ENCODE results near the gene UBR1. TPM values are rescaled to one million over a fixed set of nuclear protein-coding genes. Genes with fewer than 3 reads are reported as not detected.

The UBR1 gene
- total RNA-seq, 1 experiment from 2014 or later = 23.2 TPM

DNA sequence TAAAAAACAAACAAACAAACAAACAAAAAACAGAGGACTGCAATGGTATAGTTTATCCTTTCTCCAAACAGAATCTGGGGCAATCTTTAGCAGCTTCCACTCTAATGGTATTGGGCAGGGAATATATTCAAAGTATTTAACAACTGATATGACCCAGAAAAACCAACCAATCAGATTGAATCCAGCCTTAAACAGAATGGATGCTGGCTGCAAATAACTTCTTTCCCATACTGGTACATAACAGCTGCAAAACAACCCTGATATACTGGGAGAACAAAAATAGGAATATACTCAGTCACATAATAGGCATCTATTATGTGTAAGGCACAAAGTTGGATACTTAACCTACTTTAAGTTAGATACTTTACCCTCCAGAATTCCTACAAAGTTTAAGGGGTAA, 49.1 kb downstream of the UBR1 start:
- in situ Hi-C loops (cut with HindIII; ENCODE audit: low pct_unique_long_range_greater_than_20kb, low sequenced_read_pairs) (no loop called here), intact Hi-C loops (cut with micrococcal nuclease; ENCODE audit: unreplicated experiment) (no loop called here)
- TF ChIP-seq, protein P1, sequence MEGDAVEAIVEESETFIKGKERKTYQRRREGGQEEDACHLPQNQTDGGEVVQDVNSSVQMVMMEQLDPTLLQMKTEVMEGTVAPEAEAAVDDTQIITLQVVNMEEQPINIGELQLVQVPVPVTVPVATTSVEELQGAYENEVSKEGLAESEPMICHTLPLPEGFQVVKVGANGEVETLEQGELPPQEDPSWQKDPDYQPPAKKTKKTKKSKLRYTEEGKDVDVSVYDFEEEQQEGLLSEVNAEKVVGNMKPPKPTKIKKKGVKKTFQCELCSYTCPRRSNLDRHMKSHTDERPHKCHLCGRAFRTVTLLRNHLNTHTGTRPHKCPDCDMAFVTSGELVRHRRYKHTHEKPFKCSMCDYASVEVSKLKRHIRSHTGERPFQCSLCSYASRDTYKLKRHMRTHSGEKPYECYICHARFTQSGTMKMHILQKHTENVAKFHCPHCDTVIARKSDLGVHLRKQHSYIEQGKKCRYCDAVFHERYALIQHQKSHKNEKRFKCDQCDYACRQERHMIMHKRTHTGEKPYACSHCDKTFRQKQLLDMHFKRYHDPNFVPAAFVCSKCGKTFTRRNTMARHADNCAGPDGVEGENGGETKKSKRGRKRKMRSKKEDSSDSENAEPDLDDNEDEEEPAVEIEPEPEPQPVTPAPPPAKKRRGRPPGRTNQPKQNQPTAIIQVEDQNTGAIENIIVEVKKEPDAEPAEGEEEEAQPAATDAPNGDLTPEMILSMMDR (IDR thresholded peaks at IDR 0.05) = no peak
- TF ChIP-seq, protein P2, sequence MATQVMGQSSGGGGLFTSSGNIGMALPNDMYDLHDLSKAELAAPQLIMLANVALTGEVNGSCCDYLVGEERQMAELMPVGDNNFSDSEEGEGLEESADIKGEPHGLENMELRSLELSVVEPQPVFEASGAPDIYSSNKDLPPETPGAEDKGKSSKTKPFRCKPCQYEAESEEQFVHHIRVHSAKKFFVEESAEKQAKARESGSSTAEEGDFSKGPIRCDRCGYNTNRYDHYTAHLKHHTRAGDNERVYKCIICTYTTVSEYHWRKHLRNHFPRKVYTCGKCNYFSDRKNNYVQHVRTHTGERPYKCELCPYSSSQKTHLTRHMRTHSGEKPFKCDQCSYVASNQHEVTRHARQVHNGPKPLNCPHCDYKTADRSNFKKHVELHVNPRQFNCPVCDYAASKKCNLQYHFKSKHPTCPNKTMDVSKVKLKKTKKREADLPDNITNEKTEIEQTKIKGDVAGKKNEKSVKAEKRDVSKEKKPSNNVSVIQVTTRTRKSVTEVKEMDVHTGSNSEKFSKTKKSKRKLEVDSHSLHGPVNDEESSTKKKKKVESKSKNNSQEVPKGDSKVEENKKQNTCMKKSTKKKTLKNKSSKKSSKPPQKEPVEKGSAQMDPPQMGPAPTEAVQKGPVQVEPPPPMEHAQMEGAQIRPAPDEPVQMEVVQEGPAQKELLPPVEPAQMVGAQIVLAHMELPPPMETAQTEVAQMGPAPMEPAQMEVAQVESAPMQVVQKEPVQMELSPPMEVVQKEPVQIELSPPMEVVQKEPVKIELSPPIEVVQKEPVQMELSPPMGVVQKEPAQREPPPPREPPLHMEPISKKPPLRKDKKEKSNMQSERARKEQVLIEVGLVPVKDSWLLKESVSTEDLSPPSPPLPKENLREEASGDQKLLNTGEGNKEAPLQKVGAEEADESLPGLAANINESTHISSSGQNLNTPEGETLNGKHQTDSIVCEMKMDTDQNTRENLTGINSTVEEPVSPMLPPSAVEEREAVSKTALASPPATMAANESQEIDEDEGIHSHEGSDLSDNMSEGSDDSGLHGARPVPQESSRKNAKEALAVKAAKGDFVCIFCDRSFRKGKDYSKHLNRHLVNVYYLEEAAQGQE (IDR thresholded peaks at IDR 0.05; ENCODE audit: insufficient read depth in 1 of 2, low read depth in 2 of 2, low read length in 1 of 2) = no peak
- TF ChIP-seq SIN3A (IDR thresholded peaks at IDR 0.05; ENCODE audit: borderline replicate concordance, insufficient read depth, low read depth, low read length) = no peak
- TF ChIP-seq TCF7L2 (IDR thresholded peaks at IDR 0.05; ENCODE audit: low read depth, low read length) = no peak
- TF ChIP-seq POLR2AphosphoS5 (IDR thresholded peaks at IDR 0.05; ENCODE audit: low read depth, low read length) = no peak
- Histone ChIP-seq H3K4me3 (ENCODE audit: low read depth in 2 of 2, low read length in 2 of 2) (no peak overlapping the region), H3K9me3 (ENCODE audit: control insufficient read depth, insufficient read depth, low read depth, low read length) (no peaks in the 10 kb centered on the region), H3K4me1 (ENCODE audit: control insufficient read depth, insufficient read depth, low read length) (no peaks in the 10 kb centered on the region), H3K27me3 (ENCODE audit: control insufficient read depth, insufficient read depth, low read length) (no peaks in the 10 kb centered on the region), H3K36me3 (ENCODE audit: control insufficient read depth, insufficient read depth, low read length) (peaks cover 29% of the 10 kb centered on the region), H3K27ac (ENCODE audit: low read length) (no peak overlapping the region)
- ChIA-PET CTCF (no interaction called here), POLR2A (no interaction called here)
- DNase-seq (ENCODE audit: low read depth, low spot score) (no peak), ATAC-seq (no peak)
- BruUV-seq (replicated peaks) = no TSS peak

DNA sequence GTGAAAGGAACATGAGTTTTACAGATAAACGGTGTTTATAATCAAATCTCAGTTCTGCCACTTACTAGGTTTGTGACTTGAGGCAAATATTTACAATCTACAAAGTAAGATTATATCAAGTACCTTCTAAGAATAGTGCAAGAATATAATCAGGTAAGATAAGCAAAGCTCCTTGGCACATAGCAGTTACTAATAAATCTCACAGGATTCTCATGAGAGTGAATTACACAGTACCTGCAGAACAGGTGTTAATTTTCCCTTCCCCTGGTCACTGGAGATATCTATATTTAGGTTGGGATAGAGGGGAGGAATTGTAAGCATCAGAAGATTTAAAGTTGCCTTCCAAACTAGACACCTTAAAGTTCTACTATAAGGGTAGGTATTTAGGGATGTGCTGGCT, 53.0 kb downstream of the UBR1 start:
- in situ Hi-C loops (cut with HindIII; ENCODE audit: low pct_unique_long_range_greater_than_20kb, low sequenced_read_pairs) (no loop called here), intact Hi-C loops (cut with micrococcal nuclease; ENCODE audit: unreplicated experiment) (no loop called here)
- POLR2A ChIA-PET = no interaction called here
- Histone ChIP-seq H3K27me3 (ENCODE audit: control insufficient read depth, insufficient read depth, low read length) (no peaks in the 10 kb centered on the region), H3K4me1 (ENCODE audit: control insufficient read depth, insufficient read depth, low read length) (no peaks in the 10 kb centered on the region), H3K36me3 (ENCODE audit: control insufficient read depth, insufficient read depth, low read length) (peaks cover 13% of the 10 kb centered on the region), H3K27ac (ENCODE audit: low read length) (no peak overlapping the region), H3K4me3 (ENCODE audit: low read depth in 2 of 2, low read length in 2 of 2) (no peak overlapping the region), H3K9me3 (ENCODE audit: control insufficient read depth, insufficient read depth, low read depth, low read length) (no peaks in the 10 kb centered on the region)
- DNase-seq (ENCODE audit: low read depth, low spot score) (no peak), ATAC-seq (no peak)
- CTCF ChIA-PET = no interaction called here
- BruUV-seq (replicated peaks) = no TSS peak
- TF ChIP-seq POLR2AphosphoS5 (IDR thresholded peaks at IDR 0.05; ENCODE audit: low read depth, low read length) (no peak), TCF7L2 (IDR thresholded peaks at IDR 0.05; ENCODE audit: low read depth, low read length) (no peak), SIN3A (IDR thresholded peaks at IDR 0.05; ENCODE audit: borderline replicate concordance, insufficient read depth, low read depth, low read length) (no peak)
- TF ChIP-seq, protein P2 (IDR thresholded peaks at IDR 0.05; ENCODE audit: insufficient read depth in 1 of 2, low read depth in 2 of 2, low read length in 1 of 2) = no peak
- TF ChIP-seq, protein P1 (IDR thresholded peaks at IDR 0.05) = no peak
